GM21619 (cell line): ENCODE measurements around the gene CMTM7.

ENCODE experiments used
- ATAC-seq: cut with Tn5 transposase; IDR thresholded peaks from one replicate; pipeline ENCODE4 v1.9.1; 2021; ENCODE audit not compliant: unreplicated experiment

CMTM7 gene

GRCh38 chr3:32391643-32392535 is at the start of gene CMTM7:
Gene CMTM7 (plus strand): TSS chr3:32391853. CDS start chr3:32391907, 54 bp downstream.
- ATAC-seq, result peak; percentile 72

- ATAC-seq, result no peak
These were observed 44.1 kb upstream of the CMTM7 start for GRCh38 chr3:32347343-32348125.

- no peak for ATAC-seq
These were observed 42.5 kb upstream of the CMTM7 start for GRCh38 chr3:32349184-32349583.

GRCh38 chr3:32352563-32352962 is 39.1 kb upstream of the CMTM7 start:
- no peak for ATAC-seq

- no peak for ATAC-seq
These were observed 38.3 kb upstream of the CMTM7 start for GRCh38 chr3:32353351-32353750.

- ATAC-seq, result no peak
These were observed 37.3 kb upstream of the CMTM7 start for GRCh38 chr3:32354362-32354778.

- no peak for ATAC-seq
These were observed 35.8 kb upstream of the CMTM7 start for GRCh38 chr3:32355751-32356291.

- ATAC-seq, result no peak
These were observed 31.7 kb upstream of the CMTM7 start for GRCh38 chr3:32359766-32360492.

- no peak for ATAC-seq
These were observed 31.2 kb upstream of the CMTM7 start for GRCh38 chr3:32360493-32360827.

GRCh38 chr3:32366638-32367397 is 24.8 kb upstream of the CMTM7 start:
- ATAC-seq, result no peak

- no peak for ATAC-seq
These were observed 24.2 kb upstream of the CMTM7 start for GRCh38 chr3:32367442-32367841.

- no peak for ATAC-seq
These were observed 20.0 kb upstream of the CMTM7 start for GRCh38 chr3:32371461-32372212.

GRCh38 chr3:32372213-32372490 is 19.5 kb upstream of the CMTM7 start:
- ATAC-seq, result no peak

GRCh38 chr3:32373276-32373675 is 18.4 kb upstream of the CMTM7 start:
- ATAC-seq, result no peak

- no peak for ATAC-seq
These were observed 17.8 kb upstream of the CMTM7 start for GRCh38 chr3:32373844-32374243.

GRCh38 chr3:32374788-32375595 is 16.7 kb upstream of the CMTM7 start:
- ATAC-seq, result no peak

GRCh38 chr3:32375596-32375930 is 16.1 kb upstream of the CMTM7 start:
- no peak for ATAC-seq

- no peak for ATAC-seq
These were observed 15.5 kb upstream of the CMTM7 start for GRCh38 chr3:32376115-32376514.

- no peak for ATAC-seq
These were observed 11.7 kb upstream of the CMTM7 start for GRCh38 chr3:32379831-32380500.
